HG03095 (cell line): ENCODE results near the gene TNS3.

Experiments
- ATAC-seq: cut with Tn5 transposase; IDR thresholded peaks from one replicate; pipeline ENCODE4 v1.9.1; 2021; ENCODE audit warnings: moderate library complexity; ENCODE audit not compliant: unreplicated experiment

TNS3 gene

GRCh38 chr7:47376991-47377616, 204.8 kb downstream of the TNS3 start:
- ATAC-seq, result no peak

- no peak for ATAC-seq
These were observed 206.6 kb downstream of the TNS3 start for GRCh38 chr7:47375121-47375938.

GRCh38 chr7:47374538-47374937, 207.4 kb downstream of the TNS3 start:
- no peak for ATAC-seq

- no peak for ATAC-seq
These were observed 207.9 kb downstream of the TNS3 start for GRCh38 chr7:47373871-47374451.

- ATAC-seq, result no peak
These were observed 210.1 kb downstream of the TNS3 start for GRCh38 chr7:47371733-47372368.

- no peak for ATAC-seq
These were observed 210.6 kb downstream of the TNS3 start for GRCh38 chr7:47371317-47371716.

GRCh38 chr7:47370461-47371042, 211.4 kb downstream of the TNS3 start:
- no peak for ATAC-seq

GRCh38 chr7:47369736-47370135, 212.2 kb downstream of the TNS3 start:
- no peak for ATAC-seq

- ATAC-seq, result no peak
These were observed 213.6 kb downstream of the TNS3 start for GRCh38 chr7:47368190-47368812.

- no peak for ATAC-seq
These were observed 214.5 kb downstream of the TNS3 start for GRCh38 chr7:47367369-47367768.

GRCh38 chr7:47366960-47367359, 215.0 kb downstream of the TNS3 start:
- no peak for ATAC-seq

- no peak for ATAC-seq
These were observed 215.7 kb downstream of the TNS3 start for GRCh38 chr7:47366211-47366610.

- no peak for ATAC-seq
These were observed 218.9 kb downstream of the TNS3 start for GRCh38 chr7:47362984-47363383.

GRCh38 chr7:47361746-47362215, 220.1 kb downstream of the TNS3 start:
- ATAC-seq, result no peak

- ATAC-seq, result no peak
These were observed 220.7 kb downstream of the TNS3 start for GRCh38 chr7:47361236-47361635.

GRCh38 chr7:47360301-47360900, 221.5 kb downstream of the TNS3 start:
- no peak for ATAC-seq

- ATAC-seq, result no peak
These were observed 222.8 kb downstream of the TNS3 start for GRCh38 chr7:47358944-47359588.

- no peak for ATAC-seq
These were observed 223.6 kb downstream of the TNS3 start for GRCh38 chr7:47358357-47358756.

GRCh38 chr7:47357863-47358262, 224.0 kb downstream of the TNS3 start:
- ATAC-seq, result no peak

- no peak for ATAC-seq
These were observed 224.6 kb downstream of the TNS3 start for GRCh38 chr7:47357361-47357760.
